ENCODE measurements around the gene PLIN3.

DNA sequence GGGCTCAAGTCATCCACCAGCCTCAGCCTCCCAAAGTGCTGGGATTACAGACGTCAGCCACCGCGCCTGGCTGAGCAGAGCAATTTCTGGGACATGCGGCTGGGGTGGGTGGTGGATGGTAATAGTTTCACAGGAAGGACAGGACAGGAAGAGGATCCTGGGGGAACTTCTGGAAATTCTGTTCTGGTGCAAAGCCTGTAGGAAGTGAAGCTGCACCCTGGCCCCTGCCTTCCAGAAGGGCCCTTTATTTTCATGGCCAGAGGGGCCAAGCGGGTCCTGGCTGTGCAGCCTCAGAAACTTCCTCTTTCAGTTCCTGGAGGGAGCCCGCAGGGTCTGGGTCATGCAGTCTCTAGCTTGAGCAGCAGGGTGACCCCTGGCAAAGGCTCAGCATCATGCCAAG, 60.3 kb downstream of the PLIN3 start:
- TF ChIP-seq CTCF (IDR thresholded peaks at IDR 0.05; ENCODE audit: extremely low read depth in 1 of 2, insufficient read depth in 1 of 2, low read depth in 1 of 2, low read length in 2 of 2): no peak
- no peak for TF ChIP-seq EZH2 (IDR thresholded peaks at IDR 0.05; ENCODE audit: borderline replicate concordance, low read depth, low read length, severe bottlenecking)
- no peak for TF ChIP-seq POLR2A (IDR thresholded peaks at IDR 0.05; ENCODE audit: low read depth, low read length)
- no peak for TF ChIP-seq POLR2AphosphoS5 (IDR thresholded peaks at IDR 0.05; ENCODE audit: insufficient read depth, low read depth, low read length)
- no peak for TF ChIP-seq FOS (IDR thresholded peaks at IDR 0.05; ENCODE audit: borderline replicate concordance, insufficient read depth, low read length)
- TF ChIP-seq, protein P1, sequence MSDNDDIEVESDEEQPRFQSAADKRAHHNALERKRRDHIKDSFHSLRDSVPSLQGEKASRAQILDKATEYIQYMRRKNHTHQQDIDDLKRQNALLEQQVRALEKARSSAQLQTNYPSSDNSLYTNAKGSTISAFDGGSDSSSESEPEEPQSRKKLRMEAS (IDR thresholded peaks at IDR 0.05; ENCODE audit: insufficient read depth, insufficient read length): no peak
- no peak for TF ChIP-seq JUN (IDR thresholded peaks at IDR 0.05; ENCODE audit: borderline replicate concordance, insufficient read depth, insufficient read length, low read depth)
- TF ChIP-seq GATA2 (IDR thresholded peaks at IDR 0.05; ENCODE audit: insufficient read depth, insufficient read length, low read depth, low read length): no peak
- no peak for TF ChIP-seq MYC (IDR thresholded peaks at IDR 0.05; ENCODE audit: low read depth, low read length)
